SJCRH30 (cell line): ENCODE data around the gene TIMM22. TPM values are rescaled to one million over a fixed set of nuclear protein-coding genes. Genes with fewer than 3 reads are reported as not detected.

ENCODE experiments used
- DNase-seq, 2 experiments: peaks; one replicate each; pipeline ENCODE4 v3.0.0-alpha.2; 2015 to 2020
- H3K27ac ChIP-seq: fragments of 250-450 bp; sonication (Bioruptor Pico); 2 replicates; pipeline ENCODE4 v1.5.1; 2020; ENCODE audit warnings: mild to moderate bottlenecking, moderate library complexity
- H3K27me3 ChIP-seq: fragments of 250-450 bp; sonication (Bioruptor Pico); 2 replicates; pipeline ENCODE4 v1.5.1; 2020; ENCODE audit warnings: mild to moderate bottlenecking, moderate library complexity
- H3K36me3 ChIP-seq: fragments of 250-450 bp; sonication (Bioruptor Pico); 2 replicates; pipeline ENCODE4 v1.5.1; 2020; ENCODE audit warnings: mild to moderate bottlenecking, moderate library complexity
- H3K4me1 ChIP-seq: fragments of 250-450 bp; sonication (Bioruptor Pico); 2 replicates; pipeline ENCODE4 v1.5.1; 2020; ENCODE audit warnings: mild to moderate bottlenecking, moderate library complexity
- H3K4me3 ChIP-seq: fragments of 250-450 bp; sonication (Bioruptor Pico); 2 replicates; pipeline ENCODE4 v1.5.1; 2020; ENCODE audit warnings: mild to moderate bottlenecking, moderate library complexity
- H3K9me3 ChIP-seq: fragments of 250-450 bp; sonication (Bioruptor Pico); replicated peaks from 2 replicates; pipeline ENCODE4 v1.5.1; 2020; ENCODE audit warnings: mild to moderate bottlenecking, moderate library complexity
- total RNA-seq: library from RNA; depleted of rRNA; stranded (reverse); fragments of >200 nt; shearing (Covaris generic); gene quantifications from 2 replicates; pipeline ENCODE4 v1.2.3, GENCODE V29; 2014

The TIMM22 gene
- total RNA-seq, 1 experiment from 2014 or later = 17.4 TPM

DNA sequence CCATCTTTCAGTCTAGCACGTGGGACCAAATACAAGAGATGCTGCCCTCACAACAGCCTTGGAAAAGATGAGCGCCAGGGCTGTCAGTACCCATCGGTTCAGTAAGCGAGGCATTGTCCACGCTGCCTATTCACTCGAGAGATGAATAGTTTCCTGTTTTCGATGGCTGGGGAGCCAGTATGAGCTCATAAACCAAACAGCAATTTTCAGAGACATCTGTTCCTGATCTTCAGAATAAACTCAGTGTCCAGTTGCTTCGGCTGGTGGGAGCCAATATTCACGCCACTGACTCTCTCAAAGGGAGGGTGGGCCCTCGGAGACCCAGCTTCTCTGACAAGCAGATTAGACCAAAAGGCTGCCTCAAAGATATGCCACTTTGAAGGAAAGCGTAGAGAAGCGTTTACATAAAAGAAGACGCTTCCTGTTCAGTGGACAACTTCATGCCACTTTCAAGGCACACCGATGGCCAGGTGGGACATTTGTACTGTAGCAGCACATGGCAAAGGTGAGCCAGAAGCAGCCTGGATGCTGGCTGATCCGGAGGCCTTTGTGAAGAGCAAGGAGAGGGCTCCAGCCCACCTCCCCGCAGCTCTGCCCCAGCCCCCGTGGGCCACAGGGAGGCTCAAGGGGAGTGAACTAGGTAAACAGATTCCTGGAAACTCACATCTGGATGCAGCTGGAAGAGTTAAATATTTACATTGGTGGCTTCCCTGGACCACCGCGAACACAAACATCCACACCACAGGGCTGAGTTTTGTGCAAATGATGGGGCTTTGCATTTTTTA lies 6.0 kb downstream of the TIMM22 start:
- Histone ChIP-seq H3K4me3 (no peak overlapping the region), H3K4me1 (peaks cover 36% of the 10 kb centered on the region), H3K9me3 (no peaks in the 10 kb centered on the region), H3K27ac (peak overlapping the region; percentile 93), H3K27me3 (no peaks in the 10 kb centered on the region), H3K36me3 (peaks cover 27% of the 10 kb centered on the region)
- DNase-seq = peak; percentile 15 to 63

GRCh38 chr17:1003633-1003971 lies 6.7 kb downstream of the TIMM22 start:
- DNase-seq = no peak
- no peaks in the 10 kb centered on the region for H3K27me3 ChIP-seq
- H3K9me3 ChIP-seq = no peaks in the 10 kb centered on the region
- peaks cover 27% of the 10 kb centered on the region for H3K36me3 ChIP-seq
- H3K27ac ChIP-seq = no peak overlapping the region
- no peak overlapping the region for H3K4me3 ChIP-seq
- H3K4me1 ChIP-seq = peaks cover 36% of the 10 kb centered on the region

DNA sequence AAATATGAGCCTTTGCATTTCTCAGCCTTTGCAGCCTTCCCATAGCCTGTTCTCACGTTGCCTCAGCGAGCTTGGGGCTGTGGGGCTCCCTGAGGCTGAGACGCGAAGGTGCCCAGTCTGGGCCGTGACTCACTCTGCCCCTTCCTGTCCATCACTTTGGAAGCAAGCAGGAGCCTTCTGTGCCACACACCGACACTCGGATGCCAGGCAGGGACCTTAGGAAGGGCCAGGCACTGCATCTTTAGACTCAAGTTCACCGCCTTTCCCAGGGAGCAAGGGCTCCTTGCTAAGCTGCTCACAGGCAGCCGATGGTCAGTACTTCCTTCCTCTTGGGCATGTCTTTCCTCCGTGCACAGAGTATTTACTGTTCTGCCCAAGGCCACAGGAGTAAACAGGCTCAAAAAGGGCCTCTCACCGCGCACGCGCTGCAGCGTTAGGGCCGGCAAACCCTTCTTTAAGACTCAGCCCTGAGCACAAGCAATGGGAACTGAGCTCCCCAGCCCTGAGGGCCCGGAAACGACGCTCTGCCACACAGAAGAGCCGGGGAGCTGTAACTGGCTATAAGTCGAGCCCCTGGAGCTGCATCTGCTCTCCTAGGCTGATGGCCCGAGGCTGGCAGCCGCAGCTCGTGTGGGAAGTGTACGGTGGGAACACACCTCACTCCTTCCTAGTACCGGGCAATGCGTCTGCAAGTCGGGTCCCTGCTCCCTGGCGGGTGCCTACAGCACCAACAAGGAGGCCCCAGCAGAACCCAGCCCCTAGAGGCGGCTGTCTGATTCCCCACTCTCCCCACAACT lies 7.2 kb downstream of the TIMM22 start:
- H3K27me3 ChIP-seq = no peaks in the 10 kb centered on the region
- DNase-seq = no peak
- H3K4me1 ChIP-seq = peaks cover 36% of the 10 kb centered on the region
- H3K27ac ChIP-seq = no peak overlapping the region
- H3K36me3 ChIP-seq = peaks cover 22% of the 10 kb centered on the region
- H3K9me3 ChIP-seq = no peaks in the 10 kb centered on the region
- no peak overlapping the region for H3K4me3 ChIP-seq

DNA sequence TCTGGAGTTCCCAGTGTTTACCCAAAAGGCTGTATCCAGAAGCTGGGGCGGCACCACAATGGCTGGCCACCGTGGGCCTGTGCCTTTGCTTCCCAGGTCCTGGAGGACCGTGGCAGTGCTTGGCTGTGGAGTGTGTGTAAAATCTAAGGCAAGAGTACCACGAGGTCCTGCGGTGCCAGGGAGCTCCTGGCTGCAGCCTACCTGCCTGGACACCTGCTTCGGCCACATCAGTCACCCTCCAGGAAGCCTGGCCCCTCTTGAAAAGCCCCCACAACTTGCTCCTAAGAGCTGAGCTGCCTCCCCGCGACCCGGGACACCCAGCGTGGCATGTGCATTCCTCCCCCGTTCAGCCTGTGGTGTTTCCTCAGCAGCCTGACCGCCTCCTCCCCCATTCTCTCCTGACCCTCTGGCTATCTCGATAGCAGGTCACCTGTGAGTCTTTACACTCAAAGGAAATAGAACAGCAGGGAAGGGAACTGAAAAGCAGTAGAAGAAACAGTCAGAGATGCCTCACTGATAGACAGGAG lies 7.9 kb downstream of the TIMM22 start:
- peaks cover 39% of the 10 kb centered on the region for H3K4me1 ChIP-seq
- no peaks in the 10 kb centered on the region for H3K9me3 ChIP-seq
- no peak overlapping the region for H3K4me3 ChIP-seq
- H3K36me3 ChIP-seq = peaks cover 19% of the 10 kb centered on the region
- no peak for DNase-seq
- H3K27ac ChIP-seq = no peak overlapping the region
- H3K27me3 ChIP-seq = no peaks in the 10 kb centered on the region

GRCh38 chr17:1005361-1005946 lies 8.5 kb downstream of the TIMM22 start:
- Histone ChIP-seq H3K27me3 (no peaks in the 10 kb centered on the region), H3K27ac (no peak overlapping the region), H3K9me3 (no peaks in the 10 kb centered on the region), H3K36me3 (peaks cover 19% of the 10 kb centered on the region), H3K4me3 (no peak overlapping the region), H3K4me1 (peaks cover 41% of the 10 kb centered on the region)
- DNase-seq = peak in 1 of 2 experiments; percentile 41

- Histone ChIP-seq H3K4me1 (peaks cover 35% of the 10 kb centered on the region), H3K27ac (no peak overlapping the region), H3K36me3 (peaks cover 19% of the 10 kb centered on the region), H3K4me3 (no peak overlapping the region), H3K9me3 (no peaks in the 10 kb centered on the region), H3K27me3 (no peaks in the 10 kb centered on the region)
- no peak for DNase-seq
Measured at GRCh38 chr17:1006054-1006453, 9.1 kb downstream of the TIMM22 start.

DNA sequence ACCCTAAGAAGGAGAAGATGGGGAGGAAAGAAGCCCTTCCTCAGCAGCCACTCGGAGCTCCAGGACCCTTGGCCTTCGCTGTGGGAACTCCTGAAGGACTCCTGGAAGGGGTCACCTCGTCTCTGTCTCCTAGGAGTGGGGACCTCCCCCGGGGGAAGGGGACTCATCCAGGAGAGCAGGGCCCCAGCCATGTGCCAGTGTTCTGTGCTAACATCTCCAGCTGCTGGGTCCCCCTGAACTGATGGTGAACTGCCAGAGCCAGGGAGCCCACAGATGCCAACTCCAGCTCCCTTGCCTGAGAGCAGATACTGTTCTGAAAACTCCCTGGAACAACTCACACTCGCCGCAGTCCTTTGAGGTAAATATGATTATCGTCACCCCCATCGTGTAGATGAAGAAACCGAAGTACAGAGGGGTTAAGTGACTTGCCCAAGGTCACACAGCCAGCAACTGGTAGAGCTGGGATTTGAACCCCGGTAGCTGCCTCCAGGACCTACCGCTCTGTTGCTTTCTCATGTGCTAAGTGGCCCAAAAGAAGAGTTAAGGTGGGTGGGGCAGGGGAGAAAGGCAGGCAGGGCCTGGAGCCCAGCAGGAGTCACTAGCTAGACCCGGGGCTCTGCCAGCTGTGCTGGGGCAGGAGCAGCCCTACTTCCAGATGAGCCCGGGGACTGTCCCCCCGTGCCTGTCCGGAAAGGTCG lies 10.5 kb downstream of the TIMM22 start:
- DNase-seq = no peak
- no peaks in the 10 kb centered on the region for H3K9me3 ChIP-seq
- peaks cover 21% of the 10 kb centered on the region for H3K4me1 ChIP-seq
- H3K36me3 ChIP-seq = peaks cover 9% of the 10 kb centered on the region
- no peaks in the 10 kb centered on the region for H3K27me3 ChIP-seq
- H3K27ac ChIP-seq = no peak overlapping the region
- H3K4me3 ChIP-seq = no peak overlapping the region

DNA sequence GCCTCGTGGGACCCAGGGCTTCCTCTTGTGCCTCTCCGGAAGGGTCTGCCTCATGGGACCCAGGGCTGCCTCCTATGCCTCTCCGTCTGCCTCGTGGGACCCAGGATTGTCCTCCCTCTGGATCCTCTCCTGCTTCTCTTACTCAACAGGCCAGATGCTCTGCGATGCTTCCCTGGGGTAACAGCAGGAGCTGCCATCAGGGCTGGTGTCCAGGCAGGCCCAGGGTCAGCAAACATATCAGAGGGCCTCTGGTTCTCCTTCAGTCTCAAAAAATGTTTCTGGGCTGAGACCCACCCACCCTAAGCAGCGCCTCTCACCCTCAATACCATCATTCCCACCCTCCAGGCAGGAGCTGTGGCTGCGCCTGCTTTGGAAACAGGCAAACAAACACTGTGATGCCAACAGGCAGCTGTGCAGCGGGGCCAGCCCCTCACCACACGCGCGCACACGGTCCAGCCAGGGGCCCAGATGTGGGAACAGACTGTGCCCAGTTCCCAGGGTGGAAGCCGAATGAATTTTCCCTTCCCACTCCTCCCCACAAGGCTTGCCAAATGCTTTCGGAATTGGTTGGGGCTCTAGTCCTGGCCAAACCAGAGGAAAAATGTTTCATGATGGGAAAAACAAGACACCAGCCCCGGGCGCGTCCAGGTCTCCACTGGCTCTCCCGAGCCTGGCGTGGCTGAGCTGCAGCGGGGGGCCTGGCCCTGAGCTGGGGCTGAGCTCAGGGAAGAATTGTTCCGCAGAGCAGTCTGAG lies 11.3 kb downstream of the TIMM22 start:
- H3K9me3 ChIP-seq = no peaks in the 10 kb centered on the region
- no peaks in the 10 kb centered on the region for H3K27me3 ChIP-seq
- H3K36me3 ChIP-seq = peaks cover 4% of the 10 kb centered on the region
- H3K27ac ChIP-seq = no peak overlapping the region
- H3K4me1 ChIP-seq = peaks cover 14% of the 10 kb centered on the region
- H3K4me3 ChIP-seq = no peak overlapping the region
- no peak for DNase-seq

- Histone ChIP-seq H3K36me3 (no peaks in the 10 kb centered on the region; the same call in 1 of the 2 replicates), H3K27me3 (no peaks in the 10 kb centered on the region), H3K4me3 (no peak overlapping the region), H3K27ac (no peak overlapping the region), H3K4me1 (peaks cover 8% of the 10 kb centered on the region; the same call in 1 of the 2 replicates), H3K9me3 (no peaks in the 10 kb centered on the region)
- peak; percentile 44 to 59 for DNase-seq
Measured at GRCh38 chr17:1009229-1010085, 12.5 kb downstream of the TIMM22 start.

GRCh38 chr17:1010086-1010450 lies 13.1 kb downstream of the TIMM22 start:
- Histone ChIP-seq H3K27me3 (no peaks in the 10 kb centered on the region), H3K27ac (no peak overlapping the region), H3K9me3 (no peaks in the 10 kb centered on the region), H3K4me1 (peaks cover 8% of the 10 kb centered on the region; the same call in 1 of the 2 replicates), H3K4me3 (no peak overlapping the region), H3K36me3 (no peaks in the 10 kb centered on the region)
- DNase-seq = no peak

- H3K9me3 ChIP-seq = no peaks in the 10 kb centered on the region
- no peaks in the 10 kb centered on the region for H3K36me3 ChIP-seq
Measured at GRCh38 chr17:1010586-1010985, 13.7 kb downstream of the TIMM22 start.

GRCh38 chr17:1011138-1011537 lies 14.2 kb downstream of the TIMM22 start:
- H3K4me3 ChIP-seq = no peak overlapping the region
- no peaks in the 10 kb centered on the region for H3K27me3 ChIP-seq
- no peak overlapping the region for H3K27ac ChIP-seq
- no peaks in the 10 kb centered on the region for H3K36me3 ChIP-seq
- H3K4me1 ChIP-seq = peaks cover 8% of the 10 kb centered on the region; the same call in 1 of the 2 replicates
- no peaks in the 10 kb centered on the region for H3K9me3 ChIP-seq
- DNase-seq = no peak

More at GRCh38 chr17:1010586-1010985, 13.7 kb downstream of the TIMM22 start:
- no peak for DNase-seq
- peaks cover 8% of the 10 kb centered on the region; the same call in 1 of the 2 replicates for H3K4me1 ChIP-seq
- no peaks in the 10 kb centered on the region for H3K27me3 ChIP-seq
- H3K4me3 ChIP-seq = no peak overlapping the region
- H3K27ac ChIP-seq = no peak overlapping the region
